Mesothelial cell of epicardium (in vitro differentiated cells): ENCODE results near the gene FAM3B. TPM values are rescaled to one million over a fixed set of nuclear protein-coding genes. Genes with fewer than 3 reads are reported as not detected.

Experiments used
- DNase-seq, 2 experiments: peaks; one replicate each; pipeline ENCODE4 v3.0.0; 2021; ENCODE audit warnings: low spot score in 2 of 2; ENCODE audit not compliant: unreplicated experiment in 2 of 2
- H3K27ac Mint-ChIP-seq: 2 replicates; pipeline ENCODE4 v1.8.0; 2021; ENCODE audit warnings: mixed read lengths
- H3K27me3 Mint-ChIP-seq: 2 replicates; pipeline ENCODE4 v1.8.0; 2021; ENCODE audit warnings: low read depth, mixed read lengths
- H3K36me3 Mint-ChIP-seq: 2 replicates; pipeline ENCODE4 v1.8.0; 2021; ENCODE audit warnings: mixed read lengths
- H3K4me1 Mint-ChIP-seq: 2 replicates; pipeline ENCODE4 v1.8.0; 2021; ENCODE audit warnings: mixed read lengths
- H3K4me3 Mint-ChIP-seq: 2 replicates; pipeline ENCODE4 v1.8.0; 2021; ENCODE audit warnings: mild to moderate bottlenecking, moderate library complexity, mixed read lengths
- H3K9me3 Mint-ChIP-seq: 2 replicates; pipeline ENCODE4 v1.8.0; 2021; ENCODE audit warnings: mixed read lengths
- total RNA-seq: library from RNA; stranded (reverse); gene quantifications from 3 replicates; pipeline ENCODE4 v1.2.1, GENCODE V29; 2021
- TF ChIP-seq, protein P1 (sequence below): fragments of 200-600 bp; sonication (generic); IDR thresholded peaks from one replicate; pipeline ENCODE4 v1.5.0; 2021; ENCODE audit warnings: antibody characterized with exemption; ENCODE audit not compliant: unreplicated experiment

The FAM3B gene
- total RNA-seq, 1 donor from 2014 or later: 1.4 TPM

DNA sequence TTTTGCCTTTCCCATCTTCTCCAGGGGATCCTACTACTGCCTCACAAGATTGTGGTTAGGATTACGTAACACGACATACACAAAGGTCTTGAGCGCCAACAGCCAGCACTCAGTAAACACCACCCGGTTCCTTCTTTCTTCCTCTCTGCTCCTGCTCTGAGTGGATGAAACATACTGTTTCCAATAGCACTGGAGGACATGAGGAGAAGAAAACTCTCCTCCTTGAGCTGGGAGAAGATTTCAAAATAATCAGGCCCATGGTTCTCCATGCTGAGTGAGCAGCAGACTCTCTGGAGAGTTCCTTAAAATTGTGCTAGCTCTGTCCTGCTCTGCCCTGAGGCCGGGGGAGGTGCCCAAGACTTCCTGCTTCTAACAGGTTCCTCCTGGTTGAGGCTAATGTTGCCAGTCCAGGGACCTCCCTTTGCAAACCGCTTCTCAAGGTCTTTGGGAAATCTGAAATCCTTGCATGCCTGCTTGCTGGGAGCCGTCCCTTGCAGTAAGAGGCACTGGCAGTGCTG, 80.0 kb downstream of the FAM3B start:
- Mint-ChIP-seq H3K27ac (no peak overlapping the region), H3K9me3 (no peaks in the 10 kb centered on the region), H3K36me3 (no peaks in the 10 kb centered on the region), H3K4me3 (no peak overlapping the region), H3K27me3 (peaks cover 25% of the 10 kb centered on the region), H3K4me1 (no peaks in the 10 kb centered on the region)
- DNase-seq: no peak
- TF ChIP-seq, protein P1, sequence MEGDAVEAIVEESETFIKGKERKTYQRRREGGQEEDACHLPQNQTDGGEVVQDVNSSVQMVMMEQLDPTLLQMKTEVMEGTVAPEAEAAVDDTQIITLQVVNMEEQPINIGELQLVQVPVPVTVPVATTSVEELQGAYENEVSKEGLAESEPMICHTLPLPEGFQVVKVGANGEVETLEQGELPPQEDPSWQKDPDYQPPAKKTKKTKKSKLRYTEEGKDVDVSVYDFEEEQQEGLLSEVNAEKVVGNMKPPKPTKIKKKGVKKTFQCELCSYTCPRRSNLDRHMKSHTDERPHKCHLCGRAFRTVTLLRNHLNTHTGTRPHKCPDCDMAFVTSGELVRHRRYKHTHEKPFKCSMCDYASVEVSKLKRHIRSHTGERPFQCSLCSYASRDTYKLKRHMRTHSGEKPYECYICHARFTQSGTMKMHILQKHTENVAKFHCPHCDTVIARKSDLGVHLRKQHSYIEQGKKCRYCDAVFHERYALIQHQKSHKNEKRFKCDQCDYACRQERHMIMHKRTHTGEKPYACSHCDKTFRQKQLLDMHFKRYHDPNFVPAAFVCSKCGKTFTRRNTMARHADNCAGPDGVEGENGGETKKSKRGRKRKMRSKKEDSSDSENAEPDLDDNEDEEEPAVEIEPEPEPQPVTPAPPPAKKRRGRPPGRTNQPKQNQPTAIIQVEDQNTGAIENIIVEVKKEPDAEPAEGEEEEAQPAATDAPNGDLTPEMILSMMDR: no peak

DNA sequence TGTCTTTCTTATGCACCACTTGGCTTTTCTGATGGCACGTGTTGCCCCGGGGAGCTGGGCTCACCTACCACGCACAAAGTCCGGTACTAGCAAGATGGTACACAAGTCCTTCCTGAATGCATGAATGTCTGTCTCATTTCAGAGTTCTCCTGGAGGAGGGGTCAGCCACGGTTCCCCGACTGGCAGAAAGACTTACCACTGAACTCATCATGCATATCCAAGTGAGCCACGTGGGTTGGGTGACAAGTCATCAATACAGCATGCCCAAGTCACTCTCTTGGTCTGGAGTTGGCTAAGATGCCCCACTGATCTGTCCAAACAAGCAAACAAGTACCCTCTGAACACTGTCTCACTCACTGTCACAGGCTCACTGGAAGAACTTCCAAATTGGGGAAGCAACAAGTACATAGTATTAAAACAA, 80.9 kb downstream of the FAM3B start:
- H3K36me3 Mint-ChIP-seq: no peaks in the 10 kb centered on the region
- H3K4me3 Mint-ChIP-seq: no peak overlapping the region
- DNase-seq: no peak
- H3K27me3 Mint-ChIP-seq: peaks cover 25% of the 10 kb centered on the region
- H3K4me1 Mint-ChIP-seq: no peaks in the 10 kb centered on the region
- no peak overlapping the region for H3K27ac Mint-ChIP-seq
- TF ChIP-seq, protein P1: no peak
- H3K9me3 Mint-ChIP-seq: no peaks in the 10 kb centered on the region

DNA sequence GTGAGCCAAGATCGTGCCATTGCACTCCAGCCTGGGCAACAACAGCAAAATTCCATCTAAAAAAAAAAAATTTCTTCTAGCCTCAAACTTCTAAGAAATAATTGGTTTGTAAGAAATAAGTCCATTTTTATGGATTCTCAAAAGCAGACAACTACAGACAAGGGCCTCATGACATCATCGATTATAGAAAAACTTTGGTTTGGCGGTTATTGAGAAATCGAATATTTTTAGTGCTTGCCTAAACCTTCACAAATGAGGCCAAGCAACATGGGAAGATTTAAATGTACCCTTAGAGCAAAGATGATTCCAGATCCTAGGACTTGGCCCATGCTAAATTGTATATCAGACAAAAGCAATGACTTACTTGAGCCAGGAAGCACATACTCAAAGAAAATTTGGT, 81.7 kb downstream of the FAM3B start:
- TF ChIP-seq, protein P1: no peak
- H3K27me3 Mint-ChIP-seq: peaks cover 28% of the 10 kb centered on the region
- no peaks in the 10 kb centered on the region for H3K36me3 Mint-ChIP-seq
- no peaks in the 10 kb centered on the region for H3K4me1 Mint-ChIP-seq
- H3K9me3 Mint-ChIP-seq: no peaks in the 10 kb centered on the region
- DNase-seq: no peak
- no peak overlapping the region for H3K27ac Mint-ChIP-seq
- H3K4me3 Mint-ChIP-seq: no peak overlapping the region

DNA sequence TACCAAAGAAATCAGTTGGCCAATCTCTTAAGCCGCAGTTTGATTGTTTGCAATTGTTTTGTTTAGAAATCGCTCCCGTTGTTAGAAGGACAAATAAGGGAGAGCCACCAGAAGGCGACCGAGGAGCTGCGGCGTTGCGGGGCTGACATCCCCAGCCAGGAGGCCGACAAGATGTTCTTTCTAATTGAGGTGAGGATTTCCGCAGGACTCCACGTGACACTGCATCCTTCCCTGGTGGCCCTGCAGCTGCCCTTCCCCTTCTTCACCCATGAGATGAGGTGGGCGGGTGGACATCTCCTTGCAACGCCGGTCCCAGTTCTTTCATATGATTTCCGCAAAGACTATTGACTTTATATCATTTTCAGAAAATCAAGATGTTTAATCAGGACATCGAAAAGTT, 82.2 kb downstream of the FAM3B start:
- H3K9me3 Mint-ChIP-seq: no peaks in the 10 kb centered on the region
- no peak for DNase-seq
- no peak overlapping the region for H3K4me3 Mint-ChIP-seq
- no peak overlapping the region for H3K27ac Mint-ChIP-seq
- peaks cover 28% of the 10 kb centered on the region for H3K27me3 Mint-ChIP-seq
- TF ChIP-seq, protein P1: no peak
- no peaks in the 10 kb centered on the region for H3K4me1 Mint-ChIP-seq
- no peaks in the 10 kb centered on the region for H3K36me3 Mint-ChIP-seq

DNA sequence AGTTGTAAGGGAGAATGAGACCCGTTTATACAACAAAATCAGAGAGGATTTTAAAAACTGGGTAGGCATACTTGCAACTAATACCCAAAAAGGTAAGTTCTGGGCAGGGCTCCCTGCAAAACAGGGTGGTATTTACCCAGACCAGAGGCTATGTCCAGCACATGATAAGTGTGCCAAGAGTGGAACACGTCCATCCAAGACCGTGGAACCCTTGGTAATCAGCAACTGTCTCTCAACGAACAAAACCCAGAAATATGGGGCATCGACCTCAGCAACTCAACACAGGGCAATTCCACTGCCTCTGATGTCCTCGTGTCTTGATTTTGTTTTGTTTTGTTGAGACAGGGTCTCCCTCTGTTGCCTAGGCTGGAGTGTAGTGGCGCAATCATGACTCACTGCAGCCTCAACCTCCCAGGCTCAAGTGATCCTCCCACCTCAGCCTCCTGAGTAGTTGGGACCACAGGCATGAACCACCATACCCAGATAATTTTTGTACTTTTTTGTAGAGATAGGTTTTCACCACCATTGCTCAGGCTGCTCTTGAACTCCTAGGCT, 82.7 kb downstream of the FAM3B start:
- H3K27me3 Mint-ChIP-seq: peaks cover 24% of the 10 kb centered on the region
- H3K36me3 Mint-ChIP-seq: no peaks in the 10 kb centered on the region
- TF ChIP-seq, protein P1: no peak
- no peak overlapping the region for H3K4me3 Mint-ChIP-seq
- no peak for DNase-seq
- no peak overlapping the region for H3K27ac Mint-ChIP-seq
- no peaks in the 10 kb centered on the region for H3K9me3 Mint-ChIP-seq
- H3K4me1 Mint-ChIP-seq: no peaks in the 10 kb centered on the region
